ENCODE results near the gene CRYM.

GRCh38 chr16:21324267-21324666 is 46.2 kb upstream of the CRYM start:
- no peak for TF ChIP-seq FOS (IDR thresholded peaks at IDR 0.05; ENCODE audit: borderline replicate concordance, extremely low read depth, insufficient read length)
- TF ChIP-seq, protein P1, sequence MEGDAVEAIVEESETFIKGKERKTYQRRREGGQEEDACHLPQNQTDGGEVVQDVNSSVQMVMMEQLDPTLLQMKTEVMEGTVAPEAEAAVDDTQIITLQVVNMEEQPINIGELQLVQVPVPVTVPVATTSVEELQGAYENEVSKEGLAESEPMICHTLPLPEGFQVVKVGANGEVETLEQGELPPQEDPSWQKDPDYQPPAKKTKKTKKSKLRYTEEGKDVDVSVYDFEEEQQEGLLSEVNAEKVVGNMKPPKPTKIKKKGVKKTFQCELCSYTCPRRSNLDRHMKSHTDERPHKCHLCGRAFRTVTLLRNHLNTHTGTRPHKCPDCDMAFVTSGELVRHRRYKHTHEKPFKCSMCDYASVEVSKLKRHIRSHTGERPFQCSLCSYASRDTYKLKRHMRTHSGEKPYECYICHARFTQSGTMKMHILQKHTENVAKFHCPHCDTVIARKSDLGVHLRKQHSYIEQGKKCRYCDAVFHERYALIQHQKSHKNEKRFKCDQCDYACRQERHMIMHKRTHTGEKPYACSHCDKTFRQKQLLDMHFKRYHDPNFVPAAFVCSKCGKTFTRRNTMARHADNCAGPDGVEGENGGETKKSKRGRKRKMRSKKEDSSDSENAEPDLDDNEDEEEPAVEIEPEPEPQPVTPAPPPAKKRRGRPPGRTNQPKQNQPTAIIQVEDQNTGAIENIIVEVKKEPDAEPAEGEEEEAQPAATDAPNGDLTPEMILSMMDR (IDR thresholded peaks at IDR 0.05 in 2 of 3, conservative IDR thresholded peaks at IDR 0.05 in 1 of 3; ENCODE audit: control insufficient read depth in 2 of 3, extremely low read depth in 1 of 3, insufficient read depth in 1 of 3, low read depth in 3 of 3, low read length in 3 of 3) = no peak
